Neural progenitor cell (in vitro differentiated cells): Measurements from ENCODE around the gene MANBA. TPM values are rescaled to one million over a fixed set of nuclear protein-coding genes. Genes with fewer than 3 reads are reported as not detected.

ENCODE experiments used
- DNase-seq: peaks from one replicate; pipeline ENCODE4 v3.0.0-alpha.2; 2016; ENCODE audit warnings: low spot score
- H2AFZ ChIP-seq: fragments of 200-600 bp; sonication (generic); replicated peaks from 2 replicates; pipeline ENCODE4 v1.6.1; 2016; ENCODE audit warnings: antibody characterized with exemption
- H3F3A ChIP-seq: fragments of 200-600 bp; sonication (generic); 2 replicates; pipeline ENCODE4 v1.6.1; 2016; ENCODE audit warnings: antibody characterized with exemption, low read depth
- H3K27ac ChIP-seq: fragments of 200-600 bp; sonication (generic); 2 replicates; pipeline ENCODE4 v1.5.1; 2016; ENCODE audit warnings: mild to moderate bottlenecking
- H3K27me3 ChIP-seq: fragments of 200-600 bp; sonication (generic); 2 replicates; pipeline ENCODE4 v1.6.1; 2016; ENCODE audit warnings: mild to moderate bottlenecking, moderate library complexity
- H3K36me3 ChIP-seq: fragments of 200-600 bp; sonication (generic); 2 replicates; pipeline ENCODE4 v1.5.1; 2016
- H3K4me1 ChIP-seq: fragments of 200-600 bp; sonication (generic); 2 replicates; pipeline ENCODE4 v1.6.1; 2016; ENCODE audit warnings: mixed run types
- H3K4me2 ChIP-seq: fragments of 200-600 bp; sonication (generic); 2 replicates; pipeline ENCODE4 v1.6.1; 2016
- H3K4me3 ChIP-seq: fragments of 200-600 bp; sonication (generic); 2 replicates; pipeline ENCODE4 v1.5.1; 2016
- H3K79me2 ChIP-seq: fragments of 200-600 bp; sonication (generic); 2 replicates; pipeline ENCODE4 v1.6.1; 2016; ENCODE audit warnings: low read depth
- H3K9ac ChIP-seq: fragments of 200-600 bp; sonication (generic); 2 replicates; pipeline ENCODE4 v1.6.1; 2016
- H3K9me3 ChIP-seq: fragments of 200-600 bp; sonication (generic); 2 replicates; pipeline ENCODE4 v1.5.1; 2016; ENCODE audit warnings: low read depth
- H4K20me1 ChIP-seq: fragments of 200-600 bp; sonication (generic); 2 replicates; pipeline ENCODE4 v1.6.1; 2016; ENCODE audit warnings: low read depth
- H3K27ac Mint-ChIP-seq: 3 replicates; pipeline ENCODE4 v1.8.0; 2021; ENCODE audit warnings: mixed read lengths
- H3K27me3 Mint-ChIP-seq: 2 replicates; pipeline ENCODE4 v1.8.0; 2022; ENCODE audit warnings: low read depth, mild to moderate bottlenecking, inconsistent platforms, moderate library complexity, mixed read lengths; ENCODE audit not compliant: insufficient read depth
- H3K36me3 Mint-ChIP-seq: 3 replicates; pipeline ENCODE4 v1.8.0; 2021; ENCODE audit warnings: mixed read lengths
- H3K4me1 Mint-ChIP-seq: 3 replicates; pipeline ENCODE4 v1.8.0; 2021; ENCODE audit warnings: mixed read lengths
- H3K4me3 Mint-ChIP-seq: 3 replicates; pipeline ENCODE4 v1.8.0; 2021; ENCODE audit warnings: mild to moderate bottlenecking, moderate library complexity, mixed read lengths
- H3K9me3 Mint-ChIP-seq: 3 replicates; pipeline ENCODE4 v1.8.0; 2020; ENCODE audit warnings: mixed read lengths
- CTCF ChIP-seq: fragments of 200-600 bp; sonication (generic); IDR thresholded peaks from 2 replicates; pipeline ENCODE4 v1.5.1; 2017; ENCODE audit warnings: antibody characterized with exemption, mild to moderate bottlenecking
- EZH2 ChIP-seq: fragments of 200-600 bp; sonication (generic); IDR thresholded peaks from 2 replicates; pipeline ENCODE4 v1.6.1; 2017; ENCODE audit warnings: antibody characterized with exemption, mild to moderate bottlenecking, moderate library complexity
- EZH2phosphoT487 ChIP-seq: fragments of 200-600 bp; sonication (generic); IDR thresholded peaks from 2 replicates; pipeline ENCODE4 v1.6.1; 2017; ENCODE audit warnings: antibody characterized with exemption
- total RNA-seq: library from RNA; depleted of rRNA; stranded (reverse); fragments of >200 nt; gene quantifications from 2 replicates; pipeline ENCODE4 v1.2.3, GENCODE V29; 2015; ENCODE audit warnings: low replicate concordance

MANBA gene
- total RNA-seq, 1 donor from 2014 or later, result 53.4 TPM

GRCh38 chr4:102736636-102737549 lies 23.9 kb downstream of the MANBA start:
- DNase-seq, result no peak
- no peak overlapping the region for H3K27ac ChIP-seq
- H3K79me2 ChIP-seq, result peaks cover 67% of the 10 kb centered on the region
- peaks cover 35% of the 10 kb centered on the region for H3K9me3 Mint-ChIP-seq
- TF ChIP-seq EZH2 (no peak), CTCF (no peak), EZH2phosphoT487 (no peak)
- no peaks in the 10 kb centered on the region for H3K4me1 ChIP-seq
- no peak overlapping the region for H2AFZ ChIP-seq
- H3K9ac ChIP-seq, result no peak overlapping the region
- H3K4me2 ChIP-seq, result no peak overlapping the region
- H3K27me3 ChIP-seq, result no peaks in the 10 kb centered on the region
- H3K4me3 ChIP-seq, result no peak overlapping the region
- H4K20me1 ChIP-seq, result no peaks in the 10 kb centered on the region
- peaks cover 17% of the 10 kb centered on the region for H3K36me3 Mint-ChIP-seq
- H3K4me1 Mint-ChIP-seq, result no peaks in the 10 kb centered on the region
- no peaks in the 10 kb centered on the region for H3K9me3 ChIP-seq
- peaks cover under 1% of the 10 kb centered on the region for H3K27me3 Mint-ChIP-seq
- peaks cover 3% of the 10 kb centered on the region for H3K36me3 ChIP-seq
- H3K27ac Mint-ChIP-seq, result peak overlapping the region; percentile 52
- H3F3A ChIP-seq, result no peaks in the 10 kb centered on the region
- no peak overlapping the region for H3K4me3 Mint-ChIP-seq

GRCh38 chr4:102735582-102735981 lies 25.2 kb downstream of the MANBA start:
- Histone ChIP-seq H2AFZ (no peak overlapping the region), H3K4me1 (no peaks in the 10 kb centered on the region), H3K4me3 (no peak overlapping the region), H3K9me3 (no peaks in the 10 kb centered on the region), H3K4me2 (no peak overlapping the region), H4K20me1 (no peaks in the 10 kb centered on the region), H3K27ac (no peak overlapping the region), H3F3A (no peaks in the 10 kb centered on the region), H3K9ac (no peak overlapping the region), H3K79me2 (peaks cover 54% of the 10 kb centered on the region), H3K36me3 (peaks cover 3% of the 10 kb centered on the region), H3K27me3 (no peaks in the 10 kb centered on the region)
- H3K36me3 Mint-ChIP-seq, result peaks cover 15% of the 10 kb centered on the region
- H3K27ac Mint-ChIP-seq, result no peak overlapping the region
- no peaks in the 10 kb centered on the region for H3K4me1 Mint-ChIP-seq
- H3K4me3 Mint-ChIP-seq, result no peak overlapping the region
- peaks cover 37% of the 10 kb centered on the region for H3K9me3 Mint-ChIP-seq
- no peak for TF ChIP-seq EZH2
- TF ChIP-seq CTCF, result no peak
- TF ChIP-seq EZH2phosphoT487, result no peak
- no peaks in the 10 kb centered on the region for H3K27me3 Mint-ChIP-seq
- DNase-seq, result no peak

- Histone ChIP-seq H3K9ac (no peak overlapping the region), H4K20me1 (no peaks in the 10 kb centered on the region)
- peaks cover 35% of the 10 kb centered on the region for H3K9me3 Mint-ChIP-seq
Measured at GRCh38 chr4:102734591-102735385, 26.0 kb downstream of the MANBA start.

More at GRCh38 chr4:102734591-102735385, 26.0 kb downstream of the MANBA start:
- Histone ChIP-seq H3K27me3 (no peaks in the 10 kb centered on the region), H3K4me1 (no peaks in the 10 kb centered on the region), H3K4me2 (no peak overlapping the region), H3F3A (no peaks in the 10 kb centered on the region), H3K9me3 (no peaks in the 10 kb centered on the region), H2AFZ (no peak overlapping the region), H3K27ac (no peak overlapping the region), H3K4me3 (no peak overlapping the region), H3K79me2 (peaks cover 46% of the 10 kb centered on the region), H3K36me3 (no peaks in the 10 kb centered on the region)
- no peaks in the 10 kb centered on the region for H3K4me1 Mint-ChIP-seq
- TF ChIP-seq EZH2phosphoT487 (no peak), EZH2 (no peak), CTCF (no peak)
- H3K27me3 Mint-ChIP-seq, result no peaks in the 10 kb centered on the region
- no peak for DNase-seq
- no peak overlapping the region for H3K4me3 Mint-ChIP-seq
- peaks cover 18% of the 10 kb centered on the region for H3K36me3 Mint-ChIP-seq
- no peak overlapping the region for H3K27ac Mint-ChIP-seq
